ENCODE measurements around the gene CAP2. TPM values are rescaled to one million over a fixed set of nuclear protein-coding genes. Genes with fewer than 3 reads are reported as not detected.
A peak's percentile ranks its signal among the peaks of the same experiment; 100 is the strongest.
"Not testable (repeated sequence)": the region's sequence is repeated elsewhere in the genome, so short reads cannot be mapped to it uniquely, and the experiment has no call there.

The CAP2 gene
- total and polyA plus RNA-seq, 9 of the 15 experiments (the other 6 are each of a cell fraction or from before 2014, with no cell fraction given), result not detected

DNA sequence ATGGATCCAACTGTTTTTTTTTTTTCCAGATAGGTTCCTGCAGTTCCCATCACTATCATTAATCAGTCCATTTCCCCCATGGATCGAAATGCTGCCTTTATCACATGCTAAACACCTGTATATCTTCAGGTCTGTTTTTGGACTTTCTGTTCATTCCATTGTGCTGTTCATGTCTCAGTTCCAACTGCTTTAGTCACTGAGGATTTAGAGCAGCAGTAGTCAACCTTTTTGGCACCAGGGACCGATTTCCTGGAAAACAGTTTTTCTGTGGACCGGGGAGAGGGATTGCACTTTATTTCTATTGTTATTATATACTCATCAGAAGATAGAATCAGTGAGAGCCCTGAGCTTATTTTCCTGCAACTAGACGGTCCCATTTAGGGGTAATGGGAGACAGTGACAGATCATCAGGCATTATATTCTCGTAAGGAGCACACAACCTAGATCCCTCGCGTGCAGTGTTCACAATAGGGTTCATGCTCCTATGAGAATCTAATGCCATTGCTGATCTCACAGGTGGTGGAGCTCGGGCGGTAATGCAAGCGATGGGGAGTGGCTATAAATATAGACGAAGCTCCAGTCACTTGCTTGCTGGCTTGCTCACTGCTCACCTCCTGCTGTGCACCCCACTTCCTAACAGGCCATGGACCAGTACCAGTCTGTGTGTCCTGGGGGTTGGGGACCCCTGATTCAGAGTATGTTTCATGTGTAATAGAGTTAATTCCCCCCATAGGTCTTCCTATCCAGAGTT, 46.0 kb downstream of the CAP2 start:
- CTCF ChIA-PET (ENCODE audit: low intra/inter-chr PET ratio), result no interaction called here
- no TSS peak for BruUV-seq (replicated peaks)
- under 1% methylated on average over 11 of the region's 11 CpGs for WGBS (ENCODE audit: insufficient coverage, low coverage, missing lambda C conversion rate)
- Histone ChIP-seq H3K79me2 (ENCODE audit: control insufficient read depth, insufficient read depth, low read length) (no peaks in the 10 kb centered on the region), H3K9ac (ENCODE audit: insufficient read depth in 1 of 2, low read depth in 2 of 2, low read length in 2 of 2) (no peak overlapping the region), H3K4me3 (no peak overlapping the region), H3K4me2 (ENCODE audit: insufficient read depth, low read length) (no peak overlapping the region), H3K36me3 (ENCODE audit: control insufficient read depth, insufficient read depth, low read length) (no peaks in the 10 kb centered on the region), H3K27me3 (ENCODE audit: control insufficient read depth in 2 of 2, insufficient read depth in 2 of 2, low read length in 2 of 2) (peaks cover 6 to 18% of the 10 kb centered on the region in 2 experiments; a peak in 3 of 5 replicates), H3K9me1 (ENCODE audit: control insufficient read depth, insufficient read depth, low read length) (no peaks in the 10 kb centered on the region), H3K27ac (ENCODE audit: extremely low read depth, low read depth, low read length) (no peak overlapping the region), H4K20me1 (replicated peaks; ENCODE audit: control insufficient read depth, insufficient read depth, low read length) (no peaks in the 10 kb centered on the region), H2AFZ (ENCODE audit: low read depth, low read length) (no peak overlapping the region), H3K4me1 (replicated peaks in 1 of 2; ENCODE audit: control insufficient read depth in 2 of 2, insufficient read depth in 2 of 2, low read length in 2 of 2) (no peaks in the 10 kb centered on the region), H3K9me3 (replicated peaks; ENCODE audit: control insufficient read depth, insufficient read depth, low read depth, low read length) (no peaks in the 10 kb centered on the region)
- no peak for ATAC-seq
- no peak for DNase-seq (ENCODE audit: extremely low read depth in 1 of 4, low spot score in 3 of 4)
- intact Hi-C loops (cut with micrococcal nuclease), result no loop called here
- in situ Hi-C loops (cut with MboI), result no loop called here
- FAIRE-seq, result no peak
- TF ChIP-seq RFX7 (CRISPR knock-in tag; IDR thresholded peaks at IDR 0.05) (no peak), KLF1 (tag; IDR thresholded peaks at IDR 0.05) (peak; percentile 35; the same call in 1 of the 2 replicates)
- POLR2A ChIA-PET, result no interaction called here

DNA sequence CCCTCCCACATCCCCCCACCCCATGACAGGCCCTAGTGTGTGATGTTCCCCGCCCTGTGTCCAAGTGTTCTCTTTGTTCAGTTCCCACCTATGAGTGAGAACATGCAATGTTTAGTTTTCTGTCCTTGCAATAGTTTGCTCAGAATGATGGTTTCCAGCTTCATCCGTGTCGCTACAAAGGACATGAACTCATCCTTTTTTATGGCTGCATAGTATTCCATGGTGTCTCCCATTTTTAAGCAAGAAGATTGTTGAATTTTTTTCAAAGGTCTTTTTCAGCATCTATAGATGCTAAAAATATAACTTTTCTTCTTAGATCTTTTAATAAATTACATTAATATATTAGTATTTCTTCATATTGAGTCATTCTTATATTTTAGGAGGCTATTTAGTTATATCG, 47.4 kb downstream of the CAP2 start:
- H4K20me1 ChIP-seq (replicated peaks; ENCODE audit: control insufficient read depth, insufficient read depth, low read length); ATAC-seq; H2AFZ ChIP-seq (ENCODE audit: low read depth, low read length); BruUV-seq (replicated peaks); H3K9ac ChIP-seq (ENCODE audit: insufficient read depth in 1 of 2, low read depth in 2 of 2, low read length in 2 of 2); CTCF ChIA-PET (ENCODE audit: low intra/inter-chr PET ratio); H3K9me1 ChIP-seq (ENCODE audit: control insufficient read depth, insufficient read depth, low read length); H3K36me3 ChIP-seq (ENCODE audit: control insufficient read depth, insufficient read depth, low read length); H3K4me1 ChIP-seq (replicated peaks in 1 of 2; ENCODE audit: control insufficient read depth in 2 of 2, insufficient read depth in 2 of 2, low read length in 2 of 2); H3K9me3 ChIP-seq (replicated peaks; ENCODE audit: control insufficient read depth, insufficient read depth, low read depth, low read length); in situ Hi-C loops (cut with MboI); FAIRE-seq; DNase-seq (ENCODE audit: extremely low read depth in 1 of 4, low spot score in 3 of 4); H3K4me2 ChIP-seq (ENCODE audit: insufficient read depth, low read length); POLR2A ChIA-PET; H3K79me2 ChIP-seq (ENCODE audit: control insufficient read depth, insufficient read depth, low read length); H3K4me3 ChIP-seq; intact Hi-C loops (cut with micrococcal nuclease); H3K27ac ChIP-seq (ENCODE audit: extremely low read depth, low read depth, low read length): not testable (repeated sequence)
- 3% methylated on average over 4 of the region's 4 CpGs for WGBS (ENCODE audit: insufficient coverage, low coverage, missing lambda C conversion rate)
- peak; percentile 82 for TF ChIP-seq ZNF146 (CRISPR knock-in tag; IDR thresholded peaks at IDR 0.05; ENCODE audit: unreplicated experiment)
- peak; percentile 9 for TF ChIP-seq RBM25 (IDR thresholded peaks at IDR 0.05; ENCODE audit: low read depth, low read length, severe bottlenecking)
- peaks cover 8 to 21% of the 10 kb centered on the region in 2 experiments; a peak in 3 of 5 replicates for H3K27me3 ChIP-seq (ENCODE audit: control insufficient read depth in 2 of 2, insufficient read depth in 2 of 2, low read length in 2 of 2)
